SHP77 treated with DMSO at 0.1 percent for 48 hours (cell line): ENCODE data around the gene EGFR.
"Not testable (repeated sequence)": the region's sequence is repeated elsewhere in the genome, so short reads cannot be mapped to it uniquely, and the experiment has no call there.

Source experiments
- DNase-seq: peaks from one replicate; lab custom pipeline; 2025; lab: John Stamatoyannopoulos, UW

The EGFR gene

GRCh38 chr7:55013851-55014250, 5.0 kb upstream of the EGFR start:
- no peak for DNase-seq

- DNase-seq, result no peak
Measured at GRCh38 chr7:55016061-55016745, 2.6 kb upstream of the EGFR start.

GRCh38 chr7:55016746-55017090, 2.1 kb upstream of the EGFR start:
- no peak for DNase-seq

DNA sequence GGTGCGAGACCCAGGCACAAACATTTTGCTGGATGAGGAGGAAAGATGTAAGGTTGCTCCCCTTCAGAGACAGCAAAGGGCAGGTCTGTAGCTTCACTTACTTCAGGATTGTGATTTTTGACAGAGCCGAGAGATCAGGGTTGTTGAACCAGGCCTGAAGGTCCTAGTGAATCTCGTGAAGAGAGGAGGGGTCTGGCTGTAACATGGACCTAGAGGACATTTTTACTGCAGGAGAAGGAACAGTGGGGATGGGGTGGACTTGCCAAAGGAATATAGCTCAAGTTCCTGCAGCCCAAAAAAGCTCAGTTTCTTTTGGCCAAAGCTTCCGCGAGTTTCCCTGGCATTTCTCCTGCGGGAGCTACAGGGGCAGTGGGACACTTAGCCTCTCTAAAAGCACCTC, 976 bp upstream of the EGFR start:
- no peak for DNase-seq

GRCh38 chr7:55019191-55019690, 424 bp downstream of the EGFR start:
- DNase-seq, result no peak

DNA sequence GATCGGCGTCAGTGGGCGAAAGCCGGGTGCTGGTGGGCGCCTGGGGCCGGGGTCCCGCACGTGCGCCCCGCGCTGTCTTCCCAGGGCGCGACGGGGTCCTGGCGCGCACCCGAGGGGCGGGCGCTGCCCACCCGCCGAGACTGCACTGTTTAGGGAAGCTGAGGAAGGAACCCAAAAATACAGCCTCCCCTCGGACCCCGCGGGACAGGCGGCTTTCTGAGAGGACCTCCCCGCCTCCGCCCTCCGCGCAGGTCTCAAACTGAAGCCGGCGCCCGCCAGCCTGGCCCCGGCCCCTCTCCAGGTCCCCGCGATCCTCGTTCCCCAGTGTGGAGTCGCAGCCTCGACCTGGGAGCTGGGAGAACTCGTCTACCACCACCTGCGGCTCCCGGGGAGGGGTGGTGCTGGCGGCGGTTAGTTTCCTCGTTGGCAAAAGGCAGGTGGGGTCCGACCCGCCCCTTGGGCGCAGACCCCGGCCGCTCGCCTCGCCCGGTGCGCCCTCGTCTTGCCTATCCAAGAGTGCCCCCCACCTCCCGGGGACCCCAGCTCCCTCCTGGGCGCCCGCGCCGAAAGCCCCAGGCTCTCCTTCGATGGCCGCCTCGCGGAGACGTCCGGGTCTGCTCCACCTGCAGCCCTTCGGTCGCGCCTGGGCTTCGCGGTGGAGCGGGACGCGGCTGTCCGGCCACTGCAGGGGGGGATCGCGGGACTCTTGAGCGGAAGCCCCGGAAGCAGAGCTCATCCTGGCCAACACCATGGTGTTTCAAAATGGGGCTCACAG, 1.1 kb downstream of the EGFR start:
- DNase-seq, result no peak

- DNase-seq, result no peak
Measured at GRCh38 chr7:55020466-55020871, 1.7 kb downstream of the EGFR start.

GRCh38 chr7:55021053-55021452, 2.2 kb downstream of the EGFR start:
- DNase-seq, result no peak

DNA sequence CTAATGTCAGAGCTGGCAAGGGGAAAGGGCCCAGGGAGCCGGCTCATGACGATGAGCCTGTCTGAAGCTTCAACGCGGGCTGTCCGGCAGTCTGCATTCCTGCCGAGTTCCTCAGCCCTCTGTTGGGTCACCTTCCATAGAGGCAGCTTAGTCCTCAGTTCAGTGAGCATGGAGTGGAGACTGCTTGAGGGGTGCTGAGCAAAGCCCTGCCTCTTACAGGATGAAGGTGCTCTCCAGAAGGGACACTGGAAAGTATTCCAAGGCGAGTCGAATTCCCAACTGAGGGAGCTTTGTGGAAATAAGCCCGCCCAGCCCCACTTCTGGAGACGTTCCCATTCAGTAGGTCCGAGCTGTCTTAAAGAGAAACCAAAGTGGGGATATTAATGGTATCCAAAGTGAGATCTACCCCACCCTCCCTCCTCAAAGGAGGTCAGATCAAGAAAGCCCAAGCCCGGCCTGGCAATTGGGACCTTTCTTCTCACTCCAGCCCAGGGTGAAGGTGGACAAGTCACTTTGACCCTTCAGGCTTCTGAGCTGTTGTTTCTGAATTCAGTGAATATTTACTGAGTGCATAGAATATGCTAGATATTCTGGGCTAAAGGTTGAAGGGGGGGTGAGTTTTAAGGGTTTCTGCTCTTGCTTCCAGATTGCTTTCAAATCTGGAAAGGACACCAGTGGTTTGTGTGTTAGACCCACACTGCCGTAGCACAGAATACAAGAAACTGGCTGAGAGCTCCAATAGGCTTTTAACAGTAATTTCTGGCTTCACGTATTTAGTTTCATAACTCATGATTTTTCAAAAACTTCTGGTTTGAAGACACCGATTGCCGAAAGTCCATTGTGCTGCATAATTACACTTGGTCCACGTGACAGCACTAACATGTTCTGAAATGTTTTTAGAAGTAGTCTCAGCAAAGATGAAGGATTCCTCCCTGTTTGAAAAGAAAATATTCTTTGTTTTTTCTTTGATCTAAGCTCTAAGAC, 3.5 kb downstream of the EGFR start:
- no peak for DNase-seq

DNA sequence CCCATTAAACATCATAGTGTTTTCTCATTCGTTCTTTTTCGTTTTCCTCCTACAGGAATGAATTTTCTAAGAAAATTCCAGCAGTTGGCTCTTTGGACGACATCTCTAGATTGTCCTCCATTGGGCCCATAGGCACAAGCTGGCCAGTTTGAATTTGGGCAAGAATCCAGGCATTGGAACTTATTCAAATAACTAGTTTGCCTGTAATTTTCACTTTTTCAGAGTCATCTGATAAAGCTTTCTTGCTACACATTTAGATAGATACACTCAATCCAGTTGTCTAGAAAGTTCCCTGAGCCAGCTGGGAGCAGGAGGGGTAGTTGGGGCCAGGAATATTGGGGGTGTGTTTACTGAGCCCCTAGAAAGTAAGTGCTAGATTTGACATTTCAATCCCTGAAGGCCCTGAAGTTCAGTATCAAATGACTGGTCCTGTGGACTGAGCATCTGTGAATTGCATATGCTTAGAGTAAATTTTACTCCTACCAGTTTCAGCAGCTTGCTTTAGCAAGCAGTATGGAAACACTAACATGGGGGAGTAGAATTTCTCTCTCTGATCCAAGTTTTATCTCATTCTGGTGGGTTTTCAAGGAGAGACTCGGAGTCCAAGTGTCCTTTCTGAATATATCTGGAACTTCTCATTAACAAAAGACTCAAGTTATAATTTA, 5.2 kb downstream of the EGFR start:
- DNase-seq, result no peak

DNA sequence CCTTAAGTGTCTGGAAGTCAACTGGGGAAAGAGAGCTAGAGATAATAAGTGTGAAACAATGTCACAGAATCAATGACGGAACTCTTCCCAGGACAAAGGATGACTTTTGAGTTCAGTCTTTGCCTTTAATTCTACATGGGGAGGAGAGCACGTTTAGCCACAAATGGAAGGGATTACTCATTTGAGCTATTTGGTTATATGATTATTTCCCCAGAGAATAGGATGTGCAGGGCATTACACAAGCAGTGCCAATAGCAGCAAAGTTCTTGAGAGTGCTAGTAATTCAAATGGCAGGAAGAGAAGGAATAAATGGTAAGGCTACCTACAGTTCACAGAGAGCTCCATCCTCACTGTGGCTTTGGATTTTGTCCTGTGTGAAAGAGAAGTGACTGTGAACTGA, 6.0 kb downstream of the EGFR start:
- DNase-seq, result no peak

DNA sequence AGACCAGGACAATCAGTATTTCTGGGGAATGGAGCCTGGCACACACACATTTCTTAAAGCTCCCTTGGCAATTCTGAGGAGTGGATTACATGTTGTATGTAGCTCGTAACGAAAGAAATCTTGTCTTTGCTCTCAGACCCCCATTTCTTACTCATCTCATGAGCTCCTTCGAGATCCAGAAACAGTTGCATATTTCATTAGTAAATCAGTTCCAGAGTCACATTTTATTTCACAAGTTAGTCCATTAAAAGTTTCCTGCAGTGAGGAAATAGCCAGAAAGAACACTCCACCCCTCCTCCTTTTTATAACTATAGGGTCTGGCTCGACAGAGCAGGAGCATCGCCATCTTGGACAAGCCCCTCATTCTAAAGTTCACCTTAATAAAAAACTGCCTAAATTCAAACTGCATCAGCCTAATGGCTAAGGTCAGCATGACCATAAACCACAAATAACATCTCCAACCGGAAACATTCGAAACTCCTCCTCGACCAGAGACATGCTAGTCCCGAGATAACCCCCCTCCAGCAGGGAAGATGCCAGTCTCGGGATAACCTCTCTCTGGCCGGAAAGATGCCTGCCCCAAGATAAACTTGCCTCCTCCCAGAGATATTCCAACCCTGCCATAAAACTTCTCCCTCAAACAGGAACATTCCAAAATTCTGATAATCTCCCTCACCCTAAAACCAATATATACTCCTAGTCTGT, 7.4 kb downstream of the EGFR start:
- DNase-seq, result no peak

GRCh38 chr7:55026867-55027490, 8.2 kb downstream of the EGFR start:
- DNase-seq, result no peak

GRCh38 chr7:55028011-55028410, 9.2 kb downstream of the EGFR start:
- DNase-seq, result no peak

DNA sequence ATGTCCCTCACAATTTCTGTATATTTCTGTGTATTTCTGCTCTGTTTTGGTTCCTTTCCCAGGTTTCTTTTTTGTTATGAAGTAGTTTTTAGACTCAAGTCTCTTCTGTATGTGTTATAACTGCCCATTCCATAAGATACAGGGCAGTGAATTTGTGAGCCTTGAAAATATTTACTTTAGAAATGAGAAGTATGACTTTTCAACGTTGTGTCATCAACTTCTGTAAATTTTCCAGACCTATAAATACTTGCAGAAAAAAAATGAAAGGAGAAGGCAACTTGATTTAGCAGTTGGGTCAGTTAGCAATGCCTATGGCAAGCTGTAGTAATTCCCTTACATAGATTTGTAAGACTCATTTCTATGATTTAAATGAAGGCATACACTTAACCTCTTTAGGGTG, 11.5 kb downstream of the EGFR start:
- no peak for DNase-seq

GRCh38 chr7:55031075-55031474, 12.3 kb downstream of the EGFR start:
- no peak for DNase-seq

DNA sequence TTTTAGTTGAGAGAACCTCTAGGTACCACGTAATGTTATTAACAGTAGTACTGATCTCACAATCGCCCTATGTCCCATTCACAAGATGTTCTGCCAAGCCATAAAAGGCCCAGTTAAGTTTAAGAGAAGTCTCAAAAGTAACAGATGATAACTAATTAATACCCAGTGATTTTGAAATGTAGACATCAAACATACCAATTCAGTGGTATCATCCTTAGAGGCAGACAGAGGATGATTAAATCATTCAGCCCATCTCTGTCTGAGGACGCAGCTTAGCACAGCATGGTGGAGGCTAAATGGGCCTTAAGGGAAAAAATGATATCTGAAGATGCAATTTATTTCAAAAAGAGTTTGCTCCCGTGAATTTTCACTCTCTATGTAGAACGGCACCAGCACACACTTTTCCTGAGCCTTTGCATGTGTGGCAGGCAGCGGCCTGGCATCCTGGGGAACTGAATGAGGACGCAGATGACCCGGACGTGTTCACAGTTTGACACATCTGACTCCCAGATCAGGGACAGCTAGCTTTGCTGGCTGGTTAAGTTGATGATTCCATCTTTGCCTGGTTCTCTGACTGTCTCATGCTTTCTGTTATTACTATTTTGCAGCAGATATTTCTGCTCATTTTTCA, 13.4 kb downstream of the EGFR start:
- no peak for DNase-seq

GRCh38 chr7:55033236-55033846, 14.5 kb downstream of the EGFR start:
- no peak for DNase-seq

GRCh38 chr7:55034776-55035175, 16.0 kb downstream of the EGFR start:
- no peak for DNase-seq

GRCh38 chr7:55035410-55035809, 16.6 kb downstream of the EGFR start:
- DNase-seq, result not testable (repeated sequence)
